Measurements from ENCODE around the gene UPP1. TPM values are rescaled to one million over a fixed set of nuclear protein-coding genes. Genes with fewer than 3 reads are reported as not detected.

Gene UPP1
- total and polyA plus RNA-seq, 10 of the 15 experiments (the other 5 are each of a cell fraction or from before 2014, with no cell fraction given), result 0.93 to 7.9 (median 3.8) TPM

GRCh38 chr7:48052748-48053147, 36.3 kb upstream of the UPP1 start:
- RAD21 ChIA-PET (ENCODE audit: unreplicated experiment), result interaction anchor here (1.0 kb wide), 1 partner anchor 18 kb away, joined by 3 read pairs; no protein-coding TSS in a partner anchor
- 21% methylated on average over 8 of the region's 8 CpGs for WGBS (ENCODE audit: insufficient coverage, insufficient replicate concordance, low lambda C conversion rate, missing lambda C conversion rate)
- TF ChIP-seq BHLHE40 (IDR thresholded peaks at IDR 0.05; ENCODE audit: borderline replicate concordance in 1 of 2, low read depth in 2 of 2, low read length in 1 of 2), result peak; percentile 7 to 41; a peak in 2 of 4 replicates
- TF ChIP-seq KDM1A (IDR thresholded peaks at IDR 0.05; ENCODE audit: borderline replicate concordance), result no peak
- peak; percentile 40; the same call in 1 of the 2 replicates for TF ChIP-seq NFIC (IDR thresholded peaks at IDR 0.05; ENCODE audit: low read depth, low read length)
- no peak for TF ChIP-seq CHD4 (IDR thresholded peaks at IDR 0.05)
- TF ChIP-seq ZBED1 (IDR thresholded peaks at IDR 0.05; ENCODE audit: borderline replicate concordance), result no peak
- TF ChIP-seq YY1 (IDR thresholded peaks at IDR 0.05; ENCODE audit: low read depth, low read length), result 0 out of 2 replicates have a peak, but pooled peaks have one; percentile 36
- 0 out of 2 replicates have a peak, but pooled peaks have one; percentile 32 for TF ChIP-seq RELB (IDR thresholded peaks at IDR 0.05; ENCODE audit: low read depth)
- TF ChIP-seq JUNB (IDR thresholded peaks at IDR 0.05), result no peak
- TF ChIP-seq CHD2 (IDR thresholded peaks at IDR 0.05; ENCODE audit: borderline replicate concordance, low read depth, low read length), result no peak
- TF ChIP-seq IRF3 (IDR thresholded peaks at IDR 0.05), result no peak
- TF ChIP-seq TAF1 (IDR thresholded peaks at IDR 0.05; ENCODE audit: borderline replicate concordance, low read depth, low read length), result no peak
- no peak for TF ChIP-seq SMARCA5 (IDR thresholded peaks at IDR 0.05)
- TF ChIP-seq ZNF687 (IDR thresholded peaks at IDR 0.05), result no peak
- TF ChIP-seq SUPT20H (IDR thresholded peaks at IDR 0.05; ENCODE audit: borderline replicate concordance, control insufficient read depth, low read depth, low read length), result no peak
- TF ChIP-seq ASH2L (IDR thresholded peaks at IDR 0.05; ENCODE audit: borderline replicate concordance, low read depth), result no peak
- no peak for TF ChIP-seq DPF2 (IDR thresholded peaks at IDR 0.05)
- peak; percentile 59; the same call in 1 of the 2 replicates for TF ChIP-seq USF2 (IDR thresholded peaks at IDR 0.05; ENCODE audit: borderline replicate concordance, low read depth, low read length)
- 0 out of 2 replicates have a peak, but pooled peaks have one; percentile 27 for TF ChIP-seq IKZF1 (conservative IDR thresholded peaks at IDR 0.05)

More at GRCh38 chr7:48052748-48053147, 36.3 kb upstream of the UPP1 start:
- Histone ChIP-seq H3K4me1 (ENCODE audit: control insufficient read depth, insufficient read depth, low read length) (no peaks in the 10 kb centered on the region), H2AFZ (ENCODE audit: control insufficient read depth, low read depth, low read length) (no peak overlapping the region), H3K79me2 (ENCODE audit: control insufficient read depth, insufficient read depth, low read length) (no peaks in the 10 kb centered on the region), H3K36me3 (ENCODE audit: control insufficient read depth in 2 of 2, insufficient read depth in 2 of 2, low read length in 1 of 2) (no peaks in the 10 kb centered on the region), H4K20me1 (ENCODE audit: control insufficient read depth, insufficient read depth) (no peaks in the 10 kb centered on the region), H3K27me3 (replicated peaks in 1 of 2; ENCODE audit: control insufficient read depth in 2 of 2, insufficient read depth in 2 of 2, low read length in 1 of 2) (peaks cover 0 to 1% of the 10 kb centered on the region in 2 experiments; a peak in 1 of 4 replicates), H3K27ac (ENCODE audit: control insufficient read depth, insufficient read depth) (no peak overlapping the region), H3K4me2 (ENCODE audit: control insufficient read depth, insufficient read depth) (no peak overlapping the region), H3K9me3 (replicated peaks; ENCODE audit: control insufficient read depth, insufficient read depth, low read length) (no peaks in the 10 kb centered on the region), H3K9ac (ENCODE audit: control insufficient read depth, insufficient read depth, low read length) (no peak overlapping the region), H3K4me3 (no peak overlapping the region)
- CTCF ChIA-PET, result interaction anchor here (1.3 to 1.6 kb wide), 2 partner anchors 34 to 61 kb away, joined by 3 to 4 read pairs; no protein-coding TSS in a partner anchor
- FAIRE-seq (no peak), DNase-seq (ENCODE audit: low read depth, low spot score) (no peak), ATAC-seq (peak; percentile 89)
- no TSS peak for BruUV-seq (replicated peaks)
- POLR2A ChIA-PET, result no interaction called here
- intact Hi-C loops (cut with micrococcal nuclease; ENCODE audit: unreplicated experiment), result no loop called here
- SMC1A ChIA-PET (ENCODE audit: uncharacterized antibody, unreplicated experiment), result interaction anchor here (1.0 to 2.6 kb wide), 4 partner anchors 30 to 58 kb away, joined by 3 to 8 read pairs (median 6); no protein-coding TSS in a partner anchor
- in situ Hi-C loops (cut with MboI), result no loop called here
